Esophagus squamous epithelium (tissue), 4 donors: ENCODE data around the gene CLIC4.

ENCODE experiments used
- POLR2A ChIP-seq, 4 donors: fragments of 450-650 bp; IDR thresholded peaks; one replicate each; pipeline ENCODE4 v1.6.1; 2017; ENCODE audit warnings: antibody characterized with exemption in 4 of 4, mild to moderate bottlenecking in 4 of 4, moderate library complexity in 3 of 4
- TF ChIP-seq, protein P1 (sequence below), 6 experiments: fragments of 450-650 bp in 4 of 6; fragments of 200-600 bp in 2 of 6; sonication (generic) in 2 of 6; IDR thresholded peaks; one replicate each; pipeline ENCODE4 v1.5.1; 2016 to 2019; ENCODE audit warnings: antibody characterized with exemption in 6 of 6, mild to moderate bottlenecking in 4 of 6, moderate library complexity in 4 of 6

DNA sequence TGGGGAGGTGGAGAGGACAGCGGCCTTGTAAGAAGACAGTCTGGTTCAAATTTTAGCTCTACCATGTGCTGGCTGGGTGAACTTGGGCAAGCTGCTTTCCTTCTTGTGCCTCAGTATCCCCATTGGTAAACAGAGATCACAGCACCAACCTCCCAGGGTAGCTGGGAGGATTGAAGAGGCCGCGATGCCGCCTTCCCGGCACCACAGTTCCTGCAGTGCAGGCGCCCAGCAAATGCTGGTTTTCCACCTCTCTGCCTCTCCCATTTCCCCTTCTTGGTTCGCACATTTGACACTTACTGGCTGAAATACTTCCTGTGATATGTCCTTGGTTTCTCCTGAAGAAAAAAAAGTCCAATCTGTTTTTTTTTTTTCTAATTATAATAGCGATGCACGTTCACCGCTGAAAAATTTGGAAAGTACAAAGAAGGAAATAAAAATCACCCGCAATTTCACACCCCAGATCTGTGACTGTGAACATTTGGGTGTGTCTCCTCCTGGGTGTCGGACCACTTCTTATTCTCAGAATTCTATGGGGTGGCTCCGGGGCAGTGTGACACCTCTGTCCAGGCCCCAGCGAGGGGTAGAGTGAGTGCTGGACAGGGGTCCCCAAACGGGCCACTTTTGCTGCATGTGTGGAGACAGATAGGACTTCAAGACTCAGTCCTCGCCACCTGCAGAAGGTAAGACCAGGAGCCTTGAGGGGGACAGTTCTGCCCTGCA lies 111.7 kb downstream of the CLIC4 start:
- TF ChIP-seq, protein P1, sequence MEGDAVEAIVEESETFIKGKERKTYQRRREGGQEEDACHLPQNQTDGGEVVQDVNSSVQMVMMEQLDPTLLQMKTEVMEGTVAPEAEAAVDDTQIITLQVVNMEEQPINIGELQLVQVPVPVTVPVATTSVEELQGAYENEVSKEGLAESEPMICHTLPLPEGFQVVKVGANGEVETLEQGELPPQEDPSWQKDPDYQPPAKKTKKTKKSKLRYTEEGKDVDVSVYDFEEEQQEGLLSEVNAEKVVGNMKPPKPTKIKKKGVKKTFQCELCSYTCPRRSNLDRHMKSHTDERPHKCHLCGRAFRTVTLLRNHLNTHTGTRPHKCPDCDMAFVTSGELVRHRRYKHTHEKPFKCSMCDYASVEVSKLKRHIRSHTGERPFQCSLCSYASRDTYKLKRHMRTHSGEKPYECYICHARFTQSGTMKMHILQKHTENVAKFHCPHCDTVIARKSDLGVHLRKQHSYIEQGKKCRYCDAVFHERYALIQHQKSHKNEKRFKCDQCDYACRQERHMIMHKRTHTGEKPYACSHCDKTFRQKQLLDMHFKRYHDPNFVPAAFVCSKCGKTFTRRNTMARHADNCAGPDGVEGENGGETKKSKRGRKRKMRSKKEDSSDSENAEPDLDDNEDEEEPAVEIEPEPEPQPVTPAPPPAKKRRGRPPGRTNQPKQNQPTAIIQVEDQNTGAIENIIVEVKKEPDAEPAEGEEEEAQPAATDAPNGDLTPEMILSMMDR (IDR thresholded peaks at IDR 0.05), result no peak
- TF ChIP-seq POLR2A (IDR thresholded peaks at IDR 0.05), result no peak
